MM.1S (cell line): ENCODE measurements around the gene EIF2AK3.

Experiments
- EZH2 ChIP-seq: fragments of 300-600 bp; sonication (generic); optimal IDR thresholded peaks from 2 replicates; pipeline ENCODE3; 2017; ENCODE audit warnings: low read depth, mild to moderate bottlenecking, antibody characterized with exemption, low read length, mixed read lengths
- EZH2phosphoT487 ChIP-seq: fragments of 300-600 bp; sonication (generic); IDR thresholded peaks from 2 replicates; pipeline ENCODE4 v1.6.1; 2018; ENCODE audit warnings: antibody characterized with exemption, low read length
- TF ChIP-seq, protein P1 (sequence below): fragments of 300-600 bp; sonication (generic); IDR thresholded peaks from 2 replicates; pipeline ENCODE4 v1.5.1; 2016; ENCODE audit warnings: antibody characterized with exemption, low read length, mixed read lengths

DNA sequence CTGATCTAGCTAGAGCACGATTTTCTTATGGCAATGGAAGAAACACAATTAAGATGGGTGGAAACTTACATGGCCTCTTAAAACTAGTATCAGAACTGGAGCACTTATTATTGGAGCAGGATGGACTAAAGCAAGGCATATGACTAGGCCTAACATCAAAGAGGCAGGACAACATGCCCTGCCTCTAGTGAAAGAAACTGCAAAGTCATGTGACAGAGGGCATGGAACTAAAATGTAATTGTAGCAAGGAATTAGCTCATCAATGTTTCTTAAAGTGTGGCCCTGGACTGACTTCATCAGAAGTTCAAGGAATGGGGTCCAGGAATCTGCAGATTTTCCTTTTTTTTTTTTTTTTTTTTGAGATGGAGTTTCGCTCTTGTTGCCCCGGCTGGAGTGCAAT lies 5.3 kb upstream of the EIF2AK3 start:
- TF ChIP-seq, protein P1, sequence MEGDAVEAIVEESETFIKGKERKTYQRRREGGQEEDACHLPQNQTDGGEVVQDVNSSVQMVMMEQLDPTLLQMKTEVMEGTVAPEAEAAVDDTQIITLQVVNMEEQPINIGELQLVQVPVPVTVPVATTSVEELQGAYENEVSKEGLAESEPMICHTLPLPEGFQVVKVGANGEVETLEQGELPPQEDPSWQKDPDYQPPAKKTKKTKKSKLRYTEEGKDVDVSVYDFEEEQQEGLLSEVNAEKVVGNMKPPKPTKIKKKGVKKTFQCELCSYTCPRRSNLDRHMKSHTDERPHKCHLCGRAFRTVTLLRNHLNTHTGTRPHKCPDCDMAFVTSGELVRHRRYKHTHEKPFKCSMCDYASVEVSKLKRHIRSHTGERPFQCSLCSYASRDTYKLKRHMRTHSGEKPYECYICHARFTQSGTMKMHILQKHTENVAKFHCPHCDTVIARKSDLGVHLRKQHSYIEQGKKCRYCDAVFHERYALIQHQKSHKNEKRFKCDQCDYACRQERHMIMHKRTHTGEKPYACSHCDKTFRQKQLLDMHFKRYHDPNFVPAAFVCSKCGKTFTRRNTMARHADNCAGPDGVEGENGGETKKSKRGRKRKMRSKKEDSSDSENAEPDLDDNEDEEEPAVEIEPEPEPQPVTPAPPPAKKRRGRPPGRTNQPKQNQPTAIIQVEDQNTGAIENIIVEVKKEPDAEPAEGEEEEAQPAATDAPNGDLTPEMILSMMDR, result no peak
- TF ChIP-seq EZH2 (no peak), EZH2phosphoT487 (no peak)
